HepG2 (cell line): Measurements from ENCODE around the gene FNDC10. TPM values are rescaled to one million over a fixed set of nuclear protein-coding genes. Genes with fewer than 3 reads are reported as not detected.
A peak's percentile ranks its signal among the peaks of the same experiment; 100 is the strongest.

Experiments
- ATAD3A ChIP-seq: sonication (generic); formaldehyde crosslinking; IDR thresholded peaks from 2 replicates; pipeline ENCODE4 v1.4.0; 2020; ENCODE audit warnings: missing genetic modification reagents
- CHD2 ChIP-seq: IDR thresholded peaks from 2 replicates; pipeline ENCODE4 v1.6.1; 2011; ENCODE audit warnings: low read depth, low read length, improper control_type of control experiment
- EEA1 ChIP-seq: sonication (generic); formaldehyde crosslinking; IDR thresholded peaks from 2 replicates; pipeline ENCODE4 v1.5.1; 2020; ENCODE audit warnings: mild to moderate bottlenecking, missing genetic modification reagents, borderline replicate concordance
- JUND ChIP-seq: sonication (generic); formaldehyde crosslinking; IDR thresholded peaks from 2 replicates; pipeline ENCODE4 v1.8.0; 2022; ENCODE audit warnings: mild to moderate bottlenecking, missing genetic modification reagents
- KDM6A ChIP-seq: IDR thresholded peaks from 2 replicates; pipeline ENCODE4 v1.6.1; 2016; ENCODE audit warnings: low read depth
- MEIS2 ChIP-seq: sonication (generic); formaldehyde crosslinking; IDR thresholded peaks from 2 replicates; pipeline ENCODE4 v1.9.0; 2021; ENCODE audit warnings: mild to moderate bottlenecking, missing genetic modification reagents
- PHF5A ChIP-seq: IDR thresholded peaks from one replicate; pipeline ENCODE4 v1.6.1; 2018; ENCODE audit warnings: low read depth, missing genetic modification reagents; ENCODE audit not compliant: unreplicated experiment
- REL ChIP-seq: sonication (generic); formaldehyde crosslinking; conservative IDR thresholded peaks from 2 replicates; pipeline ENCODE4 v1.8.0; 2022; ENCODE audit warnings: mild to moderate bottlenecking, missing genetic modification reagents, moderate library complexity
- RXRA ChIP-seq: sonication (generic); formaldehyde crosslinking; IDR thresholded peaks from 2 replicates; pipeline ENCODE4 v1.5.1; 2020; ENCODE audit warnings: missing genetic modification reagents
- SOX13 ChIP-seq, 3 experiments: fragments of 450-650 bp in 1 of 3; sonication (generic) in 1 of 3; formaldehyde crosslinking in 1 of 3; IDR thresholded peaks in 2 of 3; conservative IDR thresholded peaks in 1 of 3; 2 replicates each; pipeline versions ENCODE4 v1.5.0 to v1.6.1; 2016 to 2020; ENCODE audit warnings: antibody characterized with exemption in 1 of 3, mild to moderate bottlenecking in 1 of 3, missing compliant biosample characterization in 1 of 3, missing genetic modification reagents in 1 of 3, moderate library complexity in 1 of 3
- YEATS4 ChIP-seq: sonication (generic); formaldehyde crosslinking; IDR thresholded peaks from 2 replicates; pipeline ENCODE4 v1.4.0; 2020; ENCODE audit warnings: missing genetic modification reagents, borderline replicate concordance
- ZBTB43 ChIP-seq: sonication (generic); formaldehyde crosslinking; conservative IDR thresholded peaks from 2 replicates; pipeline ENCODE4 v1.4.0; 2020; ENCODE audit warnings: missing genetic modification reagents
- ZFP36L1 ChIP-seq: sonication (generic); formaldehyde crosslinking; IDR thresholded peaks from 2 replicates; pipeline ENCODE4 v1.8.0; 2022; ENCODE audit warnings: mild to moderate bottlenecking, missing genetic modification reagents, moderate library complexity
- ZNF691 ChIP-seq: sonication (generic); formaldehyde crosslinking; IDR thresholded peaks from 2 replicates; pipeline ENCODE4 v1.4.0; 2020; ENCODE audit warnings: missing genetic modification reagents, low read depth, mild to moderate bottlenecking, borderline replicate concordance
- ZNF788 ChIP-seq: sonication (generic); formaldehyde crosslinking; IDR thresholded peaks from 2 replicates; pipeline ENCODE4 v1.5.0; 2020; ENCODE audit warnings: mild to moderate bottlenecking, missing genetic modification reagents, borderline replicate concordance
- polyA plus RNA-seq, 8 experiments: library from polyadenylated mRNA; depleted of rRNA in 3 of 8; stranded (reverse) in 7 of 8; unstranded in 1 of 8; fragments of >200 nt; fragmentation: Illumina TruSeq in 4 of 8; extraction: Trizol in 4 of 8; gene quantifications; 2 replicates each; pipeline versions ENCODE4 v1.2.1 to v1.2.3, GENCODE V29; 2011 to 2016; ENCODE audit warnings: low read depth in 4 of 8, missing spikeins in 1 of 8, mixed read lengths in 1 of 8; ENCODE audit not compliant: insufficient read depth in 1 of 8
- total RNA-seq, 5 experiments: library from RNA; depleted of rRNA; stranded (reverse); fragments of >200 nt; fragmentation: Illumina TruSeq; extraction: Trizol; gene quantifications; 2 replicates each; pipeline ENCODE4 v1.2.3, GENCODE V29; 2016; ENCODE audit warnings: low read depth in 1 of 5
- TF ChIP-seq, protein P1 (sequence below): sonication (generic); formaldehyde crosslinking; IDR thresholded peaks from 2 replicates; pipeline ENCODE4 v1.5.1; 2020; ENCODE audit warnings: mild to moderate bottlenecking, missing genetic modification reagents, borderline replicate concordance
- TF ChIP-seq, protein P2 (sequence below), 2 experiments: sonication (generic) in 1 of 2; formaldehyde crosslinking in 1 of 2; IDR thresholded peaks; 2 replicates each; pipeline versions ENCODE4 v1.5.1 to v1.6.1; 2011 to 2020; ENCODE audit warnings: borderline replicate concordance in 1 of 2, low read depth in 1 of 2, low read length in 1 of 2, mild to moderate bottlenecking in 1 of 2, missing genetic modification reagents in 1 of 2, moderate library complexity in 1 of 2

Gene FNDC10
- total and polyA plus RNA-seq, 2 of the 13 experiments (the other 11 are each of a cell fraction or from before 2014, with no cell fraction given), result 2.2 to 2.5 TPM

GRCh38 chr1:1573843-1574720 is 25.9 kb downstream of the FNDC10 start (continued):
- TF ChIP-seq, protein P1, sequence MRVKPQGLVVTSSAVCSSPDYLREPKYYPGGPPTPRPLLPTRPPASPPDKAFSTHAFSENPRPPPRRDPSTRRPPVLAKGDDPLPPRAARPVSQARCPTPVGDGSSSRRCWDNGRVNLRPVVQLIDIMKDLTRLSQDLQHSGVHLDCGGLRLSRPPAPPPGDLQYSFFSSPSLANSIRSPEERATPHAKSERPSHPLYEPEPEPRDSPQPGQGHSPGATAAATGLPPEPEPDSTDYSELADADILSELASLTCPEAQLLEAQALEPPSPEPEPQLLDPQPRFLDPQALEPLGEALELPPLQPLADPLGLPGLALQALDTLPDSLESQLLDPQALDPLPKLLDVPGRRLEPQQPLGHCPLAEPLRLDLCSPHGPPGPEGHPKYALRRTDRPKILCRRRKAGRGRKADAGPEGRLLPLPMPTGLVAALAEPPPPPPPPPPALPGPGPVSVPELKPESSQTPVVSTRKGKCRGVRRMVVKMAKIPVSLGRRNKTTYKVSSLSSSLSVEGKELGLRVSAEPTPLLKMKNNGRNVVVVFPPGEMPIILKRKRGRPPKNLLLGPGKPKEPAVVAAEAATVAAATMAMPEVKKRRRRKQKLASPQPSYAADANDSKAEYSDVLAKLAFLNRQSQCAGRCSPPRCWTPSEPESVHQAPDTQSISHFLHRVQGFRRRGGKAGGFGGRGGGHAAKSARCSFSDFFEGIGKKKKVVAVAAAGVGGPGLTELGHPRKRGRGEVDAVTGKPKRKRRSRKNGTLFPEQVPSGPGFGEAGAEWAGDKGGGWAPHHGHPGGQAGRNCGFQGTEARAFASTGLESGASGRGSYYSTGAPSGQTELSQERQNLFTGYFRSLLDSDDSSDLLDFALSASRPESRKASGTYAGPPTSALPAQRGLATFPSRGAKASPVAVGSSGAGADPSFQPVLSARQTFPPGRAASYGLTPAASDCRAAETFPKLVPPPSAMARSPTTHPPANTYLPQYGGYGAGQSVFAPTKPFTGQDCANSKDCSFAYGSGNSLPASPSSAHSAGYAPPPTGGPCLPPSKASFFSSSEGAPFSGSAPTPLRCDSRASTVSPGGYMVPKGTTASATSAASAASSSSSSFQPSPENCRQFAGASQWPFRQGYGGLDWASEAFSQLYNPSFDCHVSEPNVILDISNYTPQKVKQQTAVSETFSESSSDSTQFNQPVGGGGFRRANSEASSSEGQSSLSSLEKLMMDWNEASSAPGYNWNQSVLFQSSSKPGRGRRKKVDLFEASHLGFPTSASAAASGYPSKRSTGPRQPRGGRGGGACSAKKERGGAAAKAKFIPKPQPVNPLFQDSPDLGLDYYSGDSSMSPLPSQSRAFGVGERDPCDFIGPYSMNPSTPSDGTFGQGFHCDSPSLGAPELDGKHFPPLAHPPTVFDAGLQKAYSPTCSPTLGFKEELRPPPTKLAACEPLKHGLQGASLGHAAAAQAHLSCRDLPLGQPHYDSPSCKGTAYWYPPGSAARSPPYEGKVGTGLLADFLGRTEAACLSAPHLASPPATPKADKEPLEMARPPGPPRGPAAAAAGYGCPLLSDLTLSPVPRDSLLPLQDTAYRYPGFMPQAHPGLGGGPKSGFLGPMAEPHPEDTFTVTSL (CRISPR knock-in tag), result 0 out of 2 replicates have a peak, but pooled peaks have one; percentile 26
- TF ChIP-seq ZNF788, result peak; percentile 41; the same call in 1 of the 2 replicates
- TF ChIP-seq ZBTB43, result no peak
- TF ChIP-seq EEA1 (CRISPR knock-in tag), result 0 out of 2 replicates have a peak, but pooled peaks have one; percentile 44
- TF ChIP-seq JUND (CRISPR knock-in tag), result no peak
- TF ChIP-seq REL, result no peak
- TF ChIP-seq, protein P2, sequence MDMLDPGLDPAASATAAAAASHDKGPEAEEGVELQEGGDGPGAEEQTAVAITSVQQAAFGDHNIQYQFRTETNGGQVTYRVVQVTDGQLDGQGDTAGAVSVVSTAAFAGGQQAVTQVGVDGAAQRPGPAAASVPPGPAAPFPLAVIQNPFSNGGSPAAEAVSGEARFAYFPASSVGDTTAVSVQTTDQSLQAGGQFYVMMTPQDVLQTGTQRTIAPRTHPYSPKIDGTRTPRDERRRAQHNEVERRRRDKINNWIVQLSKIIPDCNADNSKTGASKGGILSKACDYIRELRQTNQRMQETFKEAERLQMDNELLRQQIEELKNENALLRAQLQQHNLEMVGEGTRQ (IDR thresholded peaks at IDR 0.05; ENCODE audit: low read depth, low read length), result no peak
- TF ChIP-seq, protein P2 (CRISPR knock-in tag; IDR thresholded peaks at IDR 0.05; ENCODE audit: borderline replicate concordance), result no peak
- peak; percentile 64 for TF ChIP-seq CHD2
- TF ChIP-seq ATAD3A (CRISPR knock-in tag), result no peak
- TF ChIP-seq PHF5A (CRISPR knock-in tag), result no peak
- no peak for TF ChIP-seq SOX13 (IDR thresholded peaks at IDR 0.05)
- TF ChIP-seq SOX13 (CRISPR knock-in tag; conservative IDR thresholded peaks at IDR 0.05 in 1 of 2, IDR thresholded peaks at IDR 0.05 in 1 of 2), result no peak
- TF ChIP-seq ZFP36L1 (CRISPR knock-in tag), result peak; percentile 27; the same call in 1 of the 2 replicates
- TF ChIP-seq RXRA (CRISPR knock-in tag), result 0 out of 2 replicates have a peak, but pooled peaks have one; percentile 43
- no peak for TF ChIP-seq MEIS2 (CRISPR knock-in tag)
- TF ChIP-seq KDM6A (CRISPR knock-in tag), result no peak
- TF ChIP-seq YEATS4 (CRISPR knock-in tag), result peak; percentile 60
- TF ChIP-seq ZNF691 (CRISPR knock-in tag), result 0 out of 2 replicates have a peak, but pooled peaks have one; percentile 69
